Cortex of kidney (tissue), 1 donor: ENCODE measurements around the gene LYPD1.

ENCODE experiments used
- DNase-seq: peaks from one replicate; lab custom pipeline; 2025; lab: John Stamatoyannopoulos, UW

The LYPD1 gene

GRCh38 chr2:132595186-132595585, 74.8 kb downstream of the LYPD1 start:
- no peak for DNase-seq
